Muscle of arm (tissue), 12 donors: Measurements from ENCODE around the gene CFAP107. TPM values are rescaled to one million over a fixed set of nuclear protein-coding genes. Genes with fewer than 3 reads are reported as not detected.

Experiments
- DNase-seq: peaks from one replicate; pipeline ENCODE4 v3.0.0-alpha.2; 2013
- polyA plus RNA-seq, 12 donors: library from polyadenylated mRNA; unstranded; fragments of 120-200 nt; gene quantifications; one replicate each; pipeline ENCODE4 v1.2.1, GENCODE V29; 2013; ENCODE audit not compliant: insufficient read length in 12 of 12

Gene CFAP107
- polyA plus RNA-seq, 12 donors: 0.19 to 2.5 (median 0.63) TPM; not detected in 2

- no peak for DNase-seq
Measured at GRCh38 chr1:12739613-12740012, 6.4 kb upstream of the CFAP107 start.

DNA sequence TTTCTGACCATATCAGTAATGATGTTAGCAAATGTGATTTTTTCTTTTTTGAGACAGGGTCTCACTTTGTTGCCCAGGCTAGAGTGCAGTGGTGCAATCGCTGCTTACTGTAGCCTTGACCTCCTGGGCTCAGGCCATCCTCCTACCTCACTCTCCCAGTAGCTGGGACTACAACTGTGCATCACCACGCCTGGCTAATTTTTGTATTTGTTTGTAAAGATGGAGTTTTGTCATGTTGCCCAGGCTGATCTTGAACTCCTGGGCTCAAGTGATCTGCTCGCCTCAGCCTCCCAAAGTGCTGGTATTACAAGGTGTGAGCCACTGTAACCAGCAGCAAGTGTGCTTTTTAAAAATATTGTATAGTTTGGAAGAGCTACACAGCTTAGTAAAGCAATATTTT, 4.1 kb upstream of the CFAP107 start:
- DNase-seq: no peak

- no peak for DNase-seq
Measured at GRCh38 chr1:12745126-12745991, 641 bp upstream of the CFAP107 start.

GRCh38 chr1:12748778-12749355, 2.9 kb downstream of the CFAP107 start:
- no peak for DNase-seq

- no peak for DNase-seq
Measured at GRCh38 chr1:12754738-12755137, 8.7 kb downstream of the CFAP107 start.

GRCh38 chr1:12756273-12756672, 10.3 kb downstream of the CFAP107 start:
- no peak for DNase-seq

DNA sequence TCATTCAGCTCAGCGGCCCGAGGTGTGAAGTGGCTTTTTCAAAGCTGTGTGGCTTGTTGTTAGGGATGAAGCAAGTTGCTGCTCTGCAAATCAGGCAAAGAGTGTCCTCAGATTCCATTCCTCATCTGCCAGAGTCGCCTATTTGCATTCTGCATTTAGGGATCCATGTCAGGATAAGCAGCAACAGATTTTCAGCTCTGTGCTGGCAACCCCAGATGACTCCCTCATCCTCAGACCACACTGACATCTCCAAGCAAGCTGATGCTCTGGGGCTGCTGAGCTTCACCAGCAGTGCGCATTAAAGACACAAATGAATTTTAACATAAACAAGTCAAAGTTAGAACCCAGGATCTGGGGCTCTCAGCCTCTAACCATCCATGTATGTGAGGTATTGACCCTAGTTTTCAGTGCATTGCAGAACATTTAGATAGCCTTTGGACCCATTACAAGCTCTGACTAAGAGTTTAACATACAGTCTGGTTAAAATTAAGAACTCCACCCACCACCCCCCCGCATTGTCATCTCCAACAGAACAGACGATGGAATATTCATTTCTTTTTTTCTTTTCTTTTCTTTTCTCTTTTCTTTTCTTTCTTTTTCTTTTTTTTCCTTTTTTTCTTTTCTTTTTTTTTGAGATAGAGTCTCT, 10.9 kb downstream of the CFAP107 start:
- DNase-seq: no peak

DNA sequence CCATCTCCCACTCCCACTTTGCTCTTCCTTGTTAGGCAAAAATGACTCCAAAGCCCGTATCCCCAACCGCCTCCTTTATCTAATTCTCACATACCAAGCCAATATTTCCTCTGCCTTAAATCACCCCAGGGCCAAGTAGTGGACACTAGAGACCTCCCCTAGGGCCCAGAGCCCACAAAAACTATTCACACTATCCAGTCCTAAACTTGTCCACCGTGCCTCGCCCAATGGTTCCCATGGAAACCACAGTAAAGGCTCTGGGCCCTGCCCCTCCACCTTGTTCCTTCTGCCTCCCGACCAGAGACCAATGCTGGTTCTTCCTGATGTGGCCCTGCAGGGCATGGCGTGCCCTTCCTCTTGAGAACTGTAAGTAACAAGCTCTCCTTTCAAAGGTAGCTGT, 11.8 kb downstream of the CFAP107 start:
- no peak for DNase-seq

DNA sequence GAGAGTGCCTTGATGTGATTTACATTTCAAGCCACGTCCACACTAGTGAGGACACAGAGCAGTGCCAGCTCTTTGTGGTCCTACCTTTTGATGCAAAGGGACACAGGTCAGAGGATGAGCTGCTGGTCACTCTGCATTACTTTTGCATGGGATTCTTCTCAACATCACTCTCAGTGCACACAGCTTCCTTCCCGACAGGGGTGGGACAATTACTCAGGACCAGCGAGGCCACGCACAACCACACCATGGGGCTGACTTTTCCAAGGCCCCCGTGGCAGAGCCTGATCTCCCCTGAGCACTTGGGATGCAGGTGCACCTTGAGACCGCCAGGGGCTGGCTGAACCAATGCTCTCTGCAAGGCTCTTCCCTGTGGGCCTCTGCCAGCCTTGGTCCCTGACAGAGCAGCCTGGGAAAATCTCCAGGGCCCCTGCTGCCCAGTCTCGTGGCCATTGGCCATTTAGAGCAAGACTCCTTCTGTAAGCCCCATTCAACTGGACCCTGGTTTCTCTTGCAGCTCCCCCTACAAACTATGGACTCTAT, 14.3 kb downstream of the CFAP107 start:
- no peak for DNase-seq

DNA sequence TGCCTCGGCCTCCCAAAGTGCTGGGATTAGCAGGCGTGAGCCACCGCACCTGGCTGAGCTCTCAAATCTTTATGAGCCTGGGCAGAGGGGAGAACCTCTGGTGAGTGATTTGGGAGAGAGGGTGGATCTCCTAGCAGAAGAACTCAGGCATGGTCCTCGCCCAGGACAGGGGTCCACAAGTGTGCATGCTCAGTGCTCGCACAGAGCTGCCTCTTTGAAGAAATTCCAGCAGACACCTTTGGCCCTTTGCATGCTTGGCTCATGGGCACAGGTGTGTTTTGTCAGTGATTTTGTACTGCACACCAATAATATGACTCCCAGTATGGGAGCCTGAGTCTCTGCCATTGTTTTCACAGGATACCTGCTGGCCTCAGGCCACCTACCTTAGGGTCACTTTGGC, 15.8 kb downstream of the CFAP107 start:
- DNase-seq: no peak

DNA sequence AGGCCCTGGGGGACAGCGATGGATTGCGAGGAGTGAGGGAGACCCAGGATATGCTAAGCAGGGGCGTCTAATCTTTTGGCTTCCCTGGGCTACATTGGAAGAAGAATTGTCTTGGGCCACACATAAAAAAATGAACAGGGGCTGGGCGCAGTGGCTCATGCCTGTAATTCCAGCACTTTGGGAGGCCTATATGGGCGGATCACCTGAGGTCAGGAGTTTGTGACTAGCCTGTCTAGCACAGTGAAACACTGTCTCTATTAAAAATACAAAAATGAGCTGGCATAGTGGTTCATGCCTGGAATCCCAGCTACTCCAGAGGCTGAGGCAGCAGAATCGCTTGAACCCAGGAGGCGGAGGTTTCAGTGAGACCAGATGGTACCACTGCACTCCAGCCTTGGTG, 16.8 kb downstream of the CFAP107 start:
- no peak for DNase-seq

DNA sequence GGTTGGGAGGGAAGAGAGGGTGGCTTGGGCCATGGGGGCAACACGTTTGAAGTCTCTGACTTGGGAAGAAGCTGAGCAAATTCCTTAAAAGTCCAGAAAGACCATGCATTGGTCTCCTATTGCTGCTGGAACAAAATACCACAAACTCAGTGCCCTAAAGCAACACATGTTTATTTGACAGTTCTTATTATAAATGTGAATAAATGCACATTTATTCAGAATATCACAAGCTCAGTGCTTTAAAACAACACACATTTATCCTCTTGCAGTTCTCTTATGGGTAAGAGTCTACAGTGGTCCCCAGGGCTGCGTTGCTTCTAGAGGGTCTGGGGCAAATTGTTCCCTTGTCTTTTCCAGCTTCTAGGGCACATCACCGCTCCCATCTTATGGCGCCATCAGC, 17.5 kb downstream of the CFAP107 start:
- DNase-seq: no peak

- DNase-seq: no peak
Measured at GRCh38 chr1:12764016-12764415, 18.0 kb downstream of the CFAP107 start.

- DNase-seq: no peak
Measured at GRCh38 chr1:12769031-12769430, 23.0 kb downstream of the CFAP107 start.

DNA sequence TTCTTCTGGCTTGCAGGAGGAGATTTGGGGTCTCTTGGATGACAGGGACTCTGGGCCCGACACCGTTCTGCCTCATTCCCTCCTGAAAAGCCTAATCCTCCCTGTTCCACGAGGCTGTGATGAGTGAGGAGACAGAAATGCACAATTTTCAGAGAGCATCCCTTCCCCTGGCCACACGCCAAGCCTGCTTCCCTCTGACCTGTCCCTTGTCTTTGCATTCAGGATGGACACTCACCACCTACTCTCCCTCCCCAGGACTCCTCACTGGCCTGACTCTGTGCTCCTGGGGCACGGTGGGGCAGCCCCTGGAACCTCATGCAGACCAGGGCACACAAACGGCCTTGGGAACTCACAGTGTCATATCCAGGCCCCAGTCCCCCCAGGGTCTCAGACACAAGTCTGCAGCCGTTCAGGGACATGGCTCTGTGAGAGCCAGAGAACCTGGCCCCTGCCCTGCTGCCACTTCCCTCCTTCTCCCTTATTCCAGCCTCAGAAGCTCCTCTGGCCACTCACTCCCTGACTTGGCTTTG, 24.0 kb downstream of the CFAP107 start:
- DNase-seq: no peak

GRCh38 chr1:12770620-12771019, 24.6 kb downstream of the CFAP107 start:
- no peak for DNase-seq

DNA sequence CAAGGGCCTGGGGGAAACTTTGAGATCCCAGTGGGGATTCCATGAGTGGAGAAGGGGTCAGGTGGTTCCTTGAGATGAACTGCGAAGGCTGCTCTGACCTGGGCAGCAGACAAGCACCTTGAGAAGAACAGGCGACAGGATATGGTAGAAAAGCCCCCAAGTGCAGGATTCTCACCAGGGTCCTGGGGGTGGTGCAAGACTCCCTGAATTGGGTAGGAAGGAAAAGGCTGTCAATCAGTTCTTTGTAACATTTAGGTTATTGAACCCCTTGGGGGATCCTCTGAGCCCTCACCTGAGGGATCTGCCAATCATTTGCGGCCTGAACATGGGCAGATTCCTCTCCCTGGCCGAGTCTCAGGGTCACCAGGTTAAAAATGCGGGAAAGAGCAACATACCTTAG, 25.2 kb downstream of the CFAP107 start:
- no peak for DNase-seq

- no peak for DNase-seq
Measured at GRCh38 chr1:12772520-12772919, 26.5 kb downstream of the CFAP107 start.

- no peak for DNase-seq
Measured at GRCh38 chr1:12773438-12773837, 27.4 kb downstream of the CFAP107 start, which contains the start of gene PRAMEF12. PRAMEF12 (plus strand) TSS chr1:12773738; CDS start chr1:12774868, 1,130 bp downstream.

GRCh38 chr1:12774801-12775345, 28.9 kb downstream of the CFAP107 start:
- no peak for DNase-seq

GRCh38 chr1:12775443-12775842, 29.4 kb downstream of the CFAP107 start:
- DNase-seq: no peak
